Mesothelial cell of epicardium (in vitro differentiated cells): ENCODE measurements around the gene GALNT10. TPM values are rescaled to one million over a fixed set of nuclear protein-coding genes. Genes with fewer than 3 reads are reported as not detected.

Experiments
- DNase-seq, 2 experiments: peaks; one replicate each; pipeline ENCODE4 v3.0.0; 2021; ENCODE audit warnings: low spot score in 2 of 2; ENCODE audit not compliant: unreplicated experiment in 2 of 2
- H3K27ac Mint-ChIP-seq: 2 replicates; pipeline ENCODE4 v1.8.0; 2021; ENCODE audit warnings: mixed read lengths
- H3K27me3 Mint-ChIP-seq: 2 replicates; pipeline ENCODE4 v1.8.0; 2021; ENCODE audit warnings: low read depth, mixed read lengths
- H3K36me3 Mint-ChIP-seq: 2 replicates; pipeline ENCODE4 v1.8.0; 2021; ENCODE audit warnings: mixed read lengths
- H3K4me1 Mint-ChIP-seq: 2 replicates; pipeline ENCODE4 v1.8.0; 2021; ENCODE audit warnings: mixed read lengths
- H3K4me3 Mint-ChIP-seq: 2 replicates; pipeline ENCODE4 v1.8.0; 2021; ENCODE audit warnings: mild to moderate bottlenecking, moderate library complexity, mixed read lengths
- H3K9me3 Mint-ChIP-seq: 2 replicates; pipeline ENCODE4 v1.8.0; 2021; ENCODE audit warnings: mixed read lengths
- CTCF ChIP-seq: fragments of 200-600 bp; sonication (generic); IDR thresholded peaks from one replicate; pipeline ENCODE4 v1.5.0; 2021; ENCODE audit warnings: antibody characterized with exemption; ENCODE audit not compliant: unreplicated experiment
- total RNA-seq: library from RNA; stranded (reverse); gene quantifications from 3 replicates; pipeline ENCODE4 v1.2.1, GENCODE V29; 2021

The GALNT10 gene
- total RNA-seq, 1 donor from 2014 or later, result 13.9 TPM

GRCh38 chr5:154374264-154374663, 183.7 kb downstream of the GALNT10 start:
- peaks cover 12% of the 10 kb centered on the region for H3K4me1 Mint-ChIP-seq
- H3K4me3 Mint-ChIP-seq, result no peak overlapping the region
- no peak for DNase-seq
- H3K27ac Mint-ChIP-seq, result no peak overlapping the region
- H3K27me3 Mint-ChIP-seq, result peaks cover 17% of the 10 kb centered on the region
- H3K36me3 Mint-ChIP-seq, result peaks cover 3% of the 10 kb centered on the region
- no peak for TF ChIP-seq CTCF
- no peaks in the 10 kb centered on the region for H3K9me3 Mint-ChIP-seq

- Mint-ChIP-seq H3K27me3 (peaks cover 11% of the 10 kb centered on the region), H3K9me3 (no peaks in the 10 kb centered on the region), H3K36me3 (peaks cover 3% of the 10 kb centered on the region), H3K4me1 (peaks cover 9% of the 10 kb centered on the region), H3K4me3 (no peak overlapping the region), H3K27ac (peak overlapping the region; percentile 69)
- TF ChIP-seq CTCF, result no peak
- no peak for DNase-seq
Observed at GRCh38 chr5:154375329-154376008, 184.9 kb downstream of the GALNT10 start.

- peaks cover 8% of the 10 kb centered on the region for H3K36me3 Mint-ChIP-seq
- peaks cover 2% of the 10 kb centered on the region for H3K9me3 Mint-ChIP-seq
- H3K4me1 Mint-ChIP-seq, result peaks cover 10% of the 10 kb centered on the region
- H3K27me3 Mint-ChIP-seq, result peaks cover 11% of the 10 kb centered on the region
- no peak overlapping the region for H3K4me3 Mint-ChIP-seq
- H3K27ac Mint-ChIP-seq, result no peak overlapping the region
- DNase-seq, result no peak
- TF ChIP-seq CTCF, result no peak
Observed at GRCh38 chr5:154376481-154376880, 185.9 kb downstream of the GALNT10 start.

GRCh38 chr5:154377754-154378533, 187.4 kb downstream of the GALNT10 start:
- Mint-ChIP-seq H3K4me1 (peaks cover 10% of the 10 kb centered on the region), H3K36me3 (peaks cover 14% of the 10 kb centered on the region), H3K4me3 (no peak overlapping the region), H3K9me3 (peaks cover 7% of the 10 kb centered on the region), H3K27me3 (peaks cover 9% of the 10 kb centered on the region), H3K27ac (no peak overlapping the region)
- TF ChIP-seq CTCF, result no peak
- no peak for DNase-seq

- peaks cover 8% of the 10 kb centered on the region for H3K4me1 Mint-ChIP-seq
- no peak for DNase-seq
- H3K36me3 Mint-ChIP-seq, result peaks cover 14% of the 10 kb centered on the region
- TF ChIP-seq CTCF, result no peak
- peaks cover 5% of the 10 kb centered on the region for H3K27me3 Mint-ChIP-seq
- H3K4me3 Mint-ChIP-seq, result no peak overlapping the region
- H3K9me3 Mint-ChIP-seq, result peaks cover 7% of the 10 kb centered on the region
- no peak overlapping the region for H3K27ac Mint-ChIP-seq
Observed at GRCh38 chr5:154380263-154380662, 189.7 kb downstream of the GALNT10 start.
